ENCODE data around the gene ECI1.
"Not testable (repeated sequence)": the region's sequence is repeated elsewhere in the genome, so short reads cannot be mapped to it uniquely, and the experiment has no call there.

The ECI1 gene

GRCh38 chr16:2243031-2243528 is 8.3 kb downstream of the ECI1 start:
- H3K9me3 ChIP-seq (ENCODE audit: control insufficient read depth, low read length): no peaks in the 10 kb centered on the region
- TF ChIP-seq, protein P1, sequence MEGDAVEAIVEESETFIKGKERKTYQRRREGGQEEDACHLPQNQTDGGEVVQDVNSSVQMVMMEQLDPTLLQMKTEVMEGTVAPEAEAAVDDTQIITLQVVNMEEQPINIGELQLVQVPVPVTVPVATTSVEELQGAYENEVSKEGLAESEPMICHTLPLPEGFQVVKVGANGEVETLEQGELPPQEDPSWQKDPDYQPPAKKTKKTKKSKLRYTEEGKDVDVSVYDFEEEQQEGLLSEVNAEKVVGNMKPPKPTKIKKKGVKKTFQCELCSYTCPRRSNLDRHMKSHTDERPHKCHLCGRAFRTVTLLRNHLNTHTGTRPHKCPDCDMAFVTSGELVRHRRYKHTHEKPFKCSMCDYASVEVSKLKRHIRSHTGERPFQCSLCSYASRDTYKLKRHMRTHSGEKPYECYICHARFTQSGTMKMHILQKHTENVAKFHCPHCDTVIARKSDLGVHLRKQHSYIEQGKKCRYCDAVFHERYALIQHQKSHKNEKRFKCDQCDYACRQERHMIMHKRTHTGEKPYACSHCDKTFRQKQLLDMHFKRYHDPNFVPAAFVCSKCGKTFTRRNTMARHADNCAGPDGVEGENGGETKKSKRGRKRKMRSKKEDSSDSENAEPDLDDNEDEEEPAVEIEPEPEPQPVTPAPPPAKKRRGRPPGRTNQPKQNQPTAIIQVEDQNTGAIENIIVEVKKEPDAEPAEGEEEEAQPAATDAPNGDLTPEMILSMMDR (IDR thresholded peaks at IDR 0.05): no peak
- H3K4me2 ChIP-seq (ENCODE audit: low read length): no peak overlapping the region
- H3K27ac ChIP-seq: no peak overlapping the region
- no peaks in the 10 kb centered on the region for H3K4me1 ChIP-seq
- H3K36me3 ChIP-seq (ENCODE audit: control insufficient read depth, insufficient read depth, low read length): no peaks in the 10 kb centered on the region
- no peak overlapping the region for H2AFZ ChIP-seq
- H3K4me3 ChIP-seq (ENCODE audit: low read depth, low read length): no peak overlapping the region
- no peak overlapping the region for H3K9ac ChIP-seq
- no peaks in the 10 kb centered on the region for H3K79me2 ChIP-seq
- H3K27me3 ChIP-seq (ENCODE audit: control insufficient read depth, insufficient read depth, low read length): no peaks in the 10 kb centered on the region

GRCh38 chr16:2242598-2242997 is 8.8 kb downstream of the ECI1 start:
- Histone ChIP-seq H3K4me1 (no peaks in the 10 kb centered on the region), H2AFZ (no peak overlapping the region), H3K36me3 (ENCODE audit: control insufficient read depth, insufficient read depth, low read length) (no peaks in the 10 kb centered on the region), H3K27ac (no peak overlapping the region), H3K4me2 (ENCODE audit: low read length) (no peak overlapping the region), H3K4me3 (ENCODE audit: low read depth, low read length) (no peak overlapping the region), H3K27me3 (ENCODE audit: control insufficient read depth, insufficient read depth, low read length) (no peaks in the 10 kb centered on the region), H3K79me2 (no peaks in the 10 kb centered on the region), H3K9me3 (ENCODE audit: control insufficient read depth, low read length) (no peaks in the 10 kb centered on the region), H3K9ac (no peak overlapping the region)
- TF ChIP-seq, protein P1 (IDR thresholded peaks at IDR 0.05): no peak

DNA sequence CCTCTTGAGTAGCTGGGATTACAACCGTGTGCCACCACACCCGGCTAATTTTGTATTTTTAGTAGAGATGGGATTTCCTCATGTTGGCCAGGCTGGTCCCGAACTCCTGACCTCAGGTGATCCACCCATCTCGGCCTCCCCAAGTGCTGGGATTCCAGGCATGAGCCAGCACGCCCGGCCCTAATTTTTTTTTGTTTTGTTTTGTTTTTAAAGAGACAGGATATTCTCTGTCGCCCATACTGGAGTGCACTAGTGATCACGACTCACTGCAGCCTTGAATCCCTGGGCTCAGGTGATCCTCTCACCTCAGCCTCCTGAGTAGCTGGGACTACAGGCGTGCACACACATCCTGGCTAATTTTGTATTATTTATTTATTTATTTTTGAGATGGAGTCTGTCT is 11.1 kb downstream of the ECI1 start:
- H3K36me3 ChIP-seq (ENCODE audit: control insufficient read depth, insufficient read depth, low read length); H3K4me3 ChIP-seq (ENCODE audit: low read depth, low read length); H2AFZ ChIP-seq; H3K9me3 ChIP-seq (ENCODE audit: control insufficient read depth, low read length); H3K9ac ChIP-seq; H3K27ac ChIP-seq; H3K4me1 ChIP-seq; H3K27me3 ChIP-seq (ENCODE audit: control insufficient read depth, insufficient read depth, low read length); H3K79me2 ChIP-seq; H3K4me2 ChIP-seq (ENCODE audit: low read length): not testable (repeated sequence)

DNA sequence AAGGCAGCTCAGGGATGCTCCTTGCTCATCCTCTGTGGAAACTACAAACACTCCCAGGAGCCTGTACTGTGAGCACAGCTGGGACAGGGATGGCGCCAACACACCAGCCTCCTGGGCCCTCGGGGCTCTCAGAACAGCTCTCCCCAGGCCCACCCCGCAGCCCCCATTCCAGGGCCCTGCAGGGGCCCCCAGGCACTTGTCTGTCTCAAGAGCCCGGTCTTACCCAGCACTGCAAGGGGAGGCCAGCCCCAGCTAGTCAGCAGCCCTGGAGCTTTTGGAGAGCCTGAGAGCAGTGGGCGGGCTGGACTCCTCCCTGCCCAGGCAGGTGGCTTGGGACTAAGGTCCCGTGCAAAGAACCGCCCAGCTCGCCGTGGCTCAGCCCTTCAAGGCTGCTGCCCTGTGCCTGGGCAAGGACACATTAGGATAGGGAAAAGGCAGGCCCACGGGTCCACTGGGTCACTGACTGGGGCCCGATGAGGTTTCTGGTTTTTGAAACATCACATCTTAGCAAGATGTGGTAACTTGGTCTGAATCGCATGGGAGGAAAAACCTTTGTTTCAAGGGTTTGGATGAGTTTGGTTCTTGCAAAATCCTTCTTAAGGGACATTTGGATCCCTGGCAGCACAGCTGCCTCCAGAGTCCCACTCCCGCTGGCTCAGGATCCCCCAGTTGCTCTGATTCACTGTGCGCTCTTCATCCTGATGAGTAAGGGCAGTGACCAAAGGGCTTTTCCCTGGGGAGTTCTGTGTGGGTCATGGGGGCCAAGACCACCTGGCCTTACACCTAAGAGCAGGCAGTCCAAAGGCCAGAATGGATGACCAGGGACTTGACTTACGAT is 12.3 kb downstream of the ECI1 start:
- Histone ChIP-seq H2AFZ (no peak overlapping the region), H3K4me1 (no peaks in the 10 kb centered on the region), H3K4me3 (ENCODE audit: low read depth, low read length) (no peak overlapping the region), H3K36me3 (ENCODE audit: control insufficient read depth, insufficient read depth, low read length) (no peaks in the 10 kb centered on the region), H3K79me2 (no peaks in the 10 kb centered on the region), H3K27ac (no peak overlapping the region), H3K9ac (no peak overlapping the region), H3K4me2 (ENCODE audit: low read length) (no peak overlapping the region), H3K27me3 (ENCODE audit: control insufficient read depth, insufficient read depth, low read length) (no peaks in the 10 kb centered on the region), H3K9me3 (ENCODE audit: control insufficient read depth, low read length) (no peaks in the 10 kb centered on the region)
- TF ChIP-seq, protein P1 (IDR thresholded peaks at IDR 0.05): no peak

DNA sequence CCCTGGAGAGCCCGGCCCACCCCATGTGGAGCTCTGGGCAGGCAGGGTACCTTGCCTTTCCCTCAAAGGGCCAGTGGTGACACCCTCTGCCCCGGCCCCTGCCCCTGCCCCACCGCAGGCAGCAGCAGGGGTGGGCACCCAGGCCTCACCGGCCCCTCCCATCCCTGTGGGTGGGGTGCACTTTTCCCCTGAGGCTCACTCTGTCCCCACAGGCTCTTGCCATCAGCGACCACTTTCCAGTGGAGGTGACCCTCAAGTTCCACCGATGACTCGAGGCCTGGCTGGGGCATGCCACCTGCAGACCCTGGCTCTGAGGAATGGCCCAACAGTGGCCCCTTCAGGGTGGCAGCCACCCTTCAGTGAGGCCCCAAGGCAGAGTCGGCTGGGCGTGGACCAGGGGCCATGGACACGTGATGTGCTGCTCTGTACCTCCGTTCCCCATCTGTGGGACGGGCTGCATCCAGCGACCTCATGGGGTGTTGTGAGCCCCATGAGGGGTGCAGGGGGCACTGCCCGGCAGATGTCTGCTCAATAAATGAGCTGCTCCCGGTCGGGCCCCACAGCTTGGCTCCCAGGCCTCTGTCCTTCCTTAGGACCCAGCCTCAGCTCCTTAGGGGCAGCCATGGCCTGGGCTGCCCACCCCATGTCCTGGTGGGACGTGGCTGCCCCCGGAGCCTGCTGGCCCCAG is 13.1 kb downstream of the ECI1 start:
- H3K4me1 ChIP-seq: no peaks in the 10 kb centered on the region
- no peaks in the 10 kb centered on the region for H3K9me3 ChIP-seq (ENCODE audit: control insufficient read depth, low read length)
- H3K79me2 ChIP-seq: no peaks in the 10 kb centered on the region
- H3K27me3 ChIP-seq (ENCODE audit: control insufficient read depth, insufficient read depth, low read length): no peaks in the 10 kb centered on the region
- no peak overlapping the region for H3K9ac ChIP-seq
- TF ChIP-seq, protein P1 (IDR thresholded peaks at IDR 0.05): no peak
- no peaks in the 10 kb centered on the region for H3K36me3 ChIP-seq (ENCODE audit: control insufficient read depth, insufficient read depth, low read length)
- H3K27ac ChIP-seq: no peak overlapping the region
- H3K4me3 ChIP-seq (ENCODE audit: low read depth, low read length): no peak overlapping the region
- H3K4me2 ChIP-seq (ENCODE audit: low read length): no peak overlapping the region
- no peak overlapping the region for H2AFZ ChIP-seq
